ENCODE data around the gene PNLIPRP2. TPM values are rescaled to one million over a fixed set of nuclear protein-coding genes. Genes with fewer than 3 reads are reported as not detected.

Gene PNLIPRP2
- total and polyA plus RNA-seq, 2 of the 8 experiments (the other 6 are each of a cell fraction or from before 2014, with no cell fraction given), result 0.11 TPM; not detected in 1

DNA sequence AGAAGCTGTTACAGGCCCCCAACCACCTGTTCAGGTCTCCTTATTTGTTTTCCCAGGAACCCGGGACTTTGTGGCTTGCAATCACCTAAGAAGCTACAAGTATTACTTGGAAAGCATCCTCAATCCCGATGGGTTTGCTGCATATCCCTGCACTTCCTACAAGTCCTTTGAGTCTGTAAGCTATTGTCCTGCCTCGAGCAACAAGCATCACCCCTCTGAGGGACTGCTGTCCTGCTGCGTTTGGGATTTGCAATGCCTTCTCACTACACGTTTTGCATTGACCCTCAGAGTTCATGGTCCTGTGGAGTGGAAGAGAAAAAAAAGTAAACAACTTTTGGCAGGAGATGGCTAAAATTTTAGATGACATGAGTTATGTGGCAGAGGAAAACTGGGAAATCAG lies 20.8 kb upstream of the PNLIPRP2 start (continued):
- TF ChIP-seq JUND (IDR thresholded peaks at IDR 0.05; ENCODE audit: low read length) (no peak), TAF7 (optimal IDR thresholded peaks at IDR 0.05; ENCODE audit: borderline replicate concordance, low read depth, low read length) (no peak), RAD21 (IDR thresholded peaks at IDR 0.05 in 1 of 2, conservative IDR thresholded peaks at IDR 0.05 in 1 of 2; ENCODE audit: low read depth in 2 of 2, low read length in 2 of 2) (no peak)
